Suprapubic skin (tissue), 3 donors: ENCODE data around the gene ATXN7.

ENCODE experiments used
- CTCF ChIP-seq, 2 donors: fragments of 200-600 bp in 1 of 2; fragments of 450-650 bp in 1 of 2; sonication (generic) in 1 of 2; IDR thresholded peaks; one replicate each; pipeline ENCODE4 v1.5.1; 2016 to 2019; ENCODE audit warnings: antibody characterized with exemption in 2 of 2, mild to moderate bottlenecking in 1 of 2, moderate library complexity in 1 of 2
- EP300 ChIP-seq: sonication (generic); formaldehyde crosslinking; IDR thresholded peaks from one replicate; pipeline ENCODE4 v1.6.1; 2017; ENCODE audit warnings: antibody characterized with exemption
- POLR2A ChIP-seq, 2 donors: fragments of 450-650 bp; IDR thresholded peaks; one replicate each; pipeline ENCODE4 v1.6.1; 2017; ENCODE audit warnings: antibody characterized with exemption in 2 of 2, mild to moderate bottlenecking in 2 of 2, moderate library complexity in 2 of 2

DNA sequence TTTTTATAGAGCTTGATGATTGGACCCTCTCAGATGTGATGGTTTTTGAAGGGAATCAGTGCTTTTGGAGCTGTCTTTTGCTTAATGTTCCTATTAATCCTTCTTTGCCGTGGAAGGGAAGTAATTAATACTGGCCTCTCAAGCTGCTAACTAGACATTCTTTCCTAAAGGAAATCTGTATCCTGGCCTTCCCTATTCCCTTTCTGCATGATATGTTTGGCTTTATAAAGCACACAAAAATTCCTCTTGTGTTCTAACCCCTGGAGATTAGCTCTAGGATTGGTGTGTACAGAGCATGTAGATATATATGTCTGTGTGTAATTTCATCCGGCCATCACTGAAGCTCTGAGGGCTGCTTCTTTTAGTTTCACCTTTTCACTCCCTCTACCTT is 6.9 kb downstream of the ATXN7 start:
- TF ChIP-seq CTCF (IDR thresholded peaks at IDR 0.05) (no peak), POLR2A (IDR thresholded peaks at IDR 0.05) (no peak), EP300 (no peak)
